ENCODE data around the gene SRRM4. TPM values are rescaled to one million over a fixed set of nuclear protein-coding genes. Genes with fewer than 3 reads are reported as not detected.
A peak's percentile ranks its signal among the peaks of the same experiment; 100 is the strongest.
"Not testable (repeated sequence)": the region's sequence is repeated elsewhere in the genome, so short reads cannot be mapped to it uniquely, and the experiment has no call there.

Gene SRRM4
- total and polyA plus RNA-seq, 4 donors, result 3.8 to 22.6 (median 13.9) TPM

DNA sequence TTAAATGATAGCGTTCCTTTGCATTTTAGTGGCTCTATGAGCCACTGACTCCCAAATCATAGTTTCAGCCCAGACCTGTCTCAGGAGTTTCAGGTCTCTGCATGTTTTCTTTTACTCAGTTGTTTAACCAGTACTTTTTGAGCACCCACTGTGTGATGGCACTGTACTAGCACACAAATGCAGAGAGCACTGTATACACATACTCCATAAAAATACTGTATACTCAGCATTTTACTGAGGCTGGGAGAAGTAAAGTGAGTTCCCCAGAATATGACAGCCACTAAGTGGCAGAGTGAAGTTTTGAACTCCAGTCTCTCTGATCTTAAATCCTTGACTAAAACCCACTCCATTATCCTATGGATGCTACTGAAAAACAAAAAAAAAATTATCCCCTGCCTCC, 121.4 kb downstream of the SRRM4 start:
- 67% methylated on average over 1 of the region's 1 CpG for WGBS (ENCODE audit: insufficient coverage)
- no peak overlapping the region for H3K4me3 ChIP-seq (ENCODE audit: low read depth, low read length)
- no peaks in the 10 kb centered on the region for H3K27me3 ChIP-seq (ENCODE audit: control insufficient read depth, insufficient read depth, low read length)
- H3K4me1 ChIP-seq (ENCODE audit: control insufficient read depth, insufficient read depth, low read length), result peaks cover 3% of the 10 kb centered on the region
- no peak for DNase-seq (ENCODE audit: low read depth in 4 of 6, low spot score in 6 of 6)
- no peak overlapping the region for H3K27ac ChIP-seq (ENCODE audit: low read depth, low read length)
- no peaks in the 10 kb centered on the region for H3K36me3 ChIP-seq (ENCODE audit: control insufficient read depth, insufficient read depth, low read length)
- no peaks in the 10 kb centered on the region for H3K9me3 ChIP-seq (ENCODE audit: control insufficient read depth, insufficient read depth, low read length)

DNA sequence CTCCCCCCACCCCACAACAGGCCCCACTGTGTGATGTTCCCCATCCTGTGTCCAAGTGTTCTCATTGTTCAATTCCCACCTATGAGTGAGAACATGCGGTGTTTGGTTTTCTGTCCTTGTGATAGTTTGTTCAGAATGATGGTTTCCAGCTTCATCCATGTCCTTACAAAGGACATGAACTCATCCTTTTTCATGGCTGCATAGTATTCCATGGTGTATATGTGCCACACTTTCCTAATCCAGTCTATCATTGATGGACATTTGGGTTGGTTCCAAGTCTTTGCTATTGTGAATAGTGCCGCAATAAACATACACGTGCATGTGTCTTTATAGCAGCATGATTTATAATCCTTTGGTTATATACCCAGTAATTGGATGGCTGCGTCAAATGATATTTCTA, 123.6 kb downstream of the SRRM4 start:
- not testable (repeated sequence) for DNase-seq (ENCODE audit: low read depth in 4 of 6, low spot score in 6 of 6); H3K4me1 ChIP-seq (ENCODE audit: control insufficient read depth, insufficient read depth, low read length); H3K4me3 ChIP-seq (ENCODE audit: low read depth, low read length); H3K9me3 ChIP-seq (ENCODE audit: control insufficient read depth, insufficient read depth, low read length); H3K27me3 ChIP-seq (ENCODE audit: control insufficient read depth, insufficient read depth, low read length); H3K36me3 ChIP-seq (ENCODE audit: control insufficient read depth, insufficient read depth, low read length); H3K27ac ChIP-seq (ENCODE audit: low read depth, low read length)
- no CpG with 5 or more reads among the region's 4 CpGs for WGBS (ENCODE audit: insufficient coverage)

DNA sequence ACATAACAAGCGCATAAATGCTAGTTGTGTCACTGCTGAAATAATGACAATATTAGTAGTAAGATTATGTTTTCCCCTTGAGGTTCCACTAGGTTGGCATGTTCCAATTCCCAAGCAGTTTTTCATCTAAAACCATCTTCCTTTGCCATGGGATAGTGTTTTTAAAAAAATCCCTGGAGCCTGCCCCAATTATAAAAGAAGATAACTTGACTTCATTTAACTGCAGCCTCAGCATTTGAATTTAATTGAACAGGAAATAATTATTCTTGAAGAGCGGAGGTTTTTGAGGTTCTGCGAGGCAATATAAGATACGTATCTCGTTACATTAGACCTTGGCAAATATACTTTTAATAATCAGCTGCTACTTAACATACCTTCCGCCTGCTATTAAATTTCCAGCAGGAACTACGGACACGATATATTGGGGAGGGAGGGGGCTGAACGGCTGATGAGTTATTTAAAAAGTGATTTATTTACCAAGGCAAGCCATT, 132.2 kb downstream of the SRRM4 start:
- Histone ChIP-seq H3K36me3 (ENCODE audit: control insufficient read depth, insufficient read depth, low read length) (peaks cover 5% of the 10 kb centered on the region), H3K27ac (ENCODE audit: low read depth, low read length) (no peak overlapping the region), H3K4me1 (ENCODE audit: control insufficient read depth, insufficient read depth, low read length) (no peaks in the 10 kb centered on the region), H3K9me3 (ENCODE audit: control insufficient read depth, insufficient read depth, low read length) (no peaks in the 10 kb centered on the region), H3K4me3 (ENCODE audit: low read depth, low read length) (no peak overlapping the region), H3K27me3 (ENCODE audit: control insufficient read depth, insufficient read depth, low read length) (no peaks in the 10 kb centered on the region)
- DNase-seq (ENCODE audit: low read depth in 4 of 6, low spot score in 6 of 6), result peak in 1 of 6 donors; percentile 65
- no CpG with 5 or more reads among the region's 9 CpGs for WGBS (ENCODE audit: insufficient coverage)

DNA sequence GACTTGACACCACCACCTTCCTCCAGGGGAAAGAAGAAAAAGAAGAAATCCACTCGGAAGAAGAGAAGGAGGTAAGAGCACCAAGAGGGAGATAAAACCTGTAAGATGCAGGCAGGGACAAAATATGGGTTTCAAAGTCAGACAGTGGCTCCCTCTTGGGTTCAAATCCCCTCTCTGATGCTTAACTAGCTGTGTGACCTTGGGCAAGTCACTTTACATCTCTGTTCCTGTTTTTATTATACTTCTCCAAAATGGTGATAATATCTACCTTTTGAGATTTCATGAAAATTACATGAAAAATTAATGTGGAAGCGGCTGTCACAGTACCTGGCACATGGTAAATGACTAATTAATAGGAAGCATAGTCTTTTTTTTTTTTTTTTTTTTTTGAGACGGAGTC, 133.0 kb downstream of the SRRM4 start:
- DNase-seq (ENCODE audit: low read depth in 4 of 6, low spot score in 6 of 6), result no peak
- WGBS (ENCODE audit: insufficient coverage), result no CpG with 5 or more reads among the region's 3 CpGs
- no peaks in the 10 kb centered on the region for H3K4me1 ChIP-seq (ENCODE audit: control insufficient read depth, insufficient read depth, low read length)
- no peak overlapping the region for H3K27ac ChIP-seq (ENCODE audit: low read depth, low read length)
- H3K9me3 ChIP-seq (ENCODE audit: control insufficient read depth, insufficient read depth, low read length), result no peaks in the 10 kb centered on the region
- peaks cover 5% of the 10 kb centered on the region for H3K36me3 ChIP-seq (ENCODE audit: control insufficient read depth, insufficient read depth, low read length)
- no peak overlapping the region for H3K4me3 ChIP-seq (ENCODE audit: low read depth, low read length)
- no peaks in the 10 kb centered on the region for H3K27me3 ChIP-seq (ENCODE audit: control insufficient read depth, insufficient read depth, low read length)

DNA sequence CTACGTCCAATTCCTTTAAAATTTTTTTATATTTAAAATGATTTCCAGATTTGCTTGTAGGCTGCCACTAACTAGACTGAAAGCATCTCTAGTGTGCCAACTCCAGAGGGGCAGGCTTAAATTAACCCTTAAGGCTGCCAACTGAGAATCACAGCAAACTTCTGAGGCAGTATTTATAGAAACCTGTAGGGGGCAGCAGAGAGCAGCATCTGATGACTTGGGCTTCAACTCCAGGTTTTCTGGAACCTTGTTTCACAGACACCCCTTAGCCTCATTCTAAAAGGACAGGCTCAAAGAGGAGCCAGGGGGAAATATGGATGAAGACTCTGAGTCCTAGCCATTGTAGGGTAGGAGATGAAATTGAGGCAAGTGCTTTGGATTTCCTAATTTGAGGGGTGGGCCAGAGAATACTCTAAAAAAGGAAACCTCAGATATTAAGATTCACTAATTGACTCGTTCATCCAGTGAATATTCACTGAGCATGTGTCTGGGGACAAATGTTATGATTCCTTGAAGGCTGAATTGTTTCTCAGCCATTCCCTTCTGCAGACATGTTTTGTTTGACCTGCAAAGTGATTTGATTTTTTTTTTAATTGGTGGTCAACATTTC, 134.1 kb downstream of the SRRM4 start:
- no peaks in the 10 kb centered on the region for H3K9me3 ChIP-seq (ENCODE audit: control insufficient read depth, insufficient read depth, low read length)
- no peak overlapping the region for H3K4me3 ChIP-seq (ENCODE audit: low read depth, low read length)
- no peak overlapping the region for H3K27ac ChIP-seq (ENCODE audit: low read depth, low read length)
- H3K27me3 ChIP-seq (ENCODE audit: control insufficient read depth, insufficient read depth, low read length), result no peaks in the 10 kb centered on the region
- H3K36me3 ChIP-seq (ENCODE audit: control insufficient read depth, insufficient read depth, low read length), result peaks cover 7% of the 10 kb centered on the region
- H3K4me1 ChIP-seq (ENCODE audit: control insufficient read depth, insufficient read depth, low read length), result no peaks in the 10 kb centered on the region
- no CpG with 5 or more reads among the region's 2 CpGs for WGBS (ENCODE audit: insufficient coverage)
- DNase-seq (ENCODE audit: low read depth in 4 of 6, low spot score in 6 of 6), result peak; percentile 43 to 91 (median 58)

DNA sequence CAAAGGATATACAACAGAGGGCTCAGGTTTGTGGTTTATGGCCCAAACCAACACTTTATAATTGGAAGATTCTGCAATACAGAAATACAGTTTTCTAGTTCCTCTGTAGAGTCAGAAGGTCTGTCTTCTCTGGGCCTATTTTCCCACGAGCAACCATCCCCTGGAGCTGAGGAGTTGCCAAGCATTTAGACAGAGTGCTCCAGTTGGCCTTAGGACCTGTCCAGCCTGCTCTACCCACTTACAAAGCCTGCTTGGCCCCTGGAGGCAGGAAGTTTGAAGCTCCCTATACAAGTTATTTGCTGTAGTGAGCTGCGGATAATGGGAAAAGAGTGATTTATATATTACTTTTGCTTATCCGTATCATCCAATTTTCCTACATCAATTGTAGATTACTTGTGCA, 136.6 kb downstream of the SRRM4 start:
- H3K27me3 ChIP-seq (ENCODE audit: control insufficient read depth, insufficient read depth, low read length), result no peaks in the 10 kb centered on the region
- H3K9me3 ChIP-seq (ENCODE audit: control insufficient read depth, insufficient read depth, low read length), result no peaks in the 10 kb centered on the region
- DNase-seq (ENCODE audit: low read depth in 4 of 6, low spot score in 6 of 6), result peak in 1 of 6 donors; percentile 16
- H3K4me3 ChIP-seq (ENCODE audit: low read depth, low read length), result no peak overlapping the region
- H3K36me3 ChIP-seq (ENCODE audit: control insufficient read depth, insufficient read depth, low read length), result peaks cover 7% of the 10 kb centered on the region
- H3K4me1 ChIP-seq (ENCODE audit: control insufficient read depth, insufficient read depth, low read length), result no peaks in the 10 kb centered on the region
- no peak overlapping the region for H3K27ac ChIP-seq (ENCODE audit: low read depth, low read length)
- WGBS (ENCODE audit: insufficient coverage), result no CpG with 5 or more reads among the region's 3 CpGs

DNA sequence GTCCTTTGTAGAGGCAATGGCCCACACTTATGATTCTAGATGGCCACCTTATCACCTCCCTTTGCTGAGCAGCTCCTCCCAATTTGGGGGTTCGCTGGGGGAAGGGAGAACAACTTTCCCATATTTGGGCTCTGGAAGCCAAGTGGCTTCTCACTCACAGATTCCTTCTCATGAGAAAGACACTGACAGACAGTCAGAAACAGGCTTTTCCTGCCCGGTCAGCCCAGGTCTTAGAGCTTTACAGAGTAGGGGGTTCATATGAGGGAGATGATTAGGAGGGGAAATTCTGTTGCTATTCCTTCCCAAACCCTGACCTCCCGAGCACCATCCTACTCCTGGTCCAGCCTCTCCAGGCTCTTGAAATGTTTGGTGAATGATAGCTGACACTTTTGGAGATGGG, 137.3 kb downstream of the SRRM4 start:
- H3K9me3 ChIP-seq (ENCODE audit: control insufficient read depth, insufficient read depth, low read length), result no peaks in the 10 kb centered on the region
- H3K4me1 ChIP-seq (ENCODE audit: control insufficient read depth, insufficient read depth, low read length), result peaks cover 4% of the 10 kb centered on the region
- no peak overlapping the region for H3K4me3 ChIP-seq (ENCODE audit: low read depth, low read length)
- WGBS (ENCODE audit: insufficient coverage), result 100% methylated on average over 1 of the region's 3 CpGs
- H3K27me3 ChIP-seq (ENCODE audit: control insufficient read depth, insufficient read depth, low read length), result no peaks in the 10 kb centered on the region
- H3K36me3 ChIP-seq (ENCODE audit: control insufficient read depth, insufficient read depth, low read length), result peaks cover 7% of the 10 kb centered on the region
- DNase-seq (ENCODE audit: low read depth in 4 of 6, low spot score in 6 of 6), result no peak
- H3K27ac ChIP-seq (ENCODE audit: low read depth, low read length), result no peak overlapping the region

DNA sequence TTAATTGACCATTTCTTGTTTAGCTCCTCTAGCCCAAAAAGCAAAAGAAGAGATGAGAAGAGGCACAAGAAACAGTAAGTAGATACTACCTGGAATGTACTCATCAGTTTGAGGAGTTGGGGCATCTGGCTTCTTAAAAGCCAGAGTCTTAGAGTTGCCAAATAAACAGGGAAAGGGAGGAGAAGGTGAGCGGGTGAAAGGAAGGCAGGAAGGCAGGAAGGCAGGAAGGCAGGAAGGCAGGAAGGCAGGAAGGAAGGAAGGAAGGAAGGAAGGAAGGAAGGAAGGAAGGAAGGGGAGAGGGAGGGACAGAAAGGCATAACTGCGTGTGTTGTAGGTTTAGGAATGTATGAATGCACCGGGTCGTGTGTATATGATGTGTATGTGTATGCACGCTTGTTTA, 140.7 kb downstream of the SRRM4 start:
- 79% methylated on average over 2 of the region's 5 CpGs for WGBS (ENCODE audit: insufficient coverage)
- Histone ChIP-seq H3K27ac (ENCODE audit: low read depth, low read length) (no peak overlapping the region), H3K27me3 (ENCODE audit: control insufficient read depth, insufficient read depth, low read length) (no peaks in the 10 kb centered on the region), H3K9me3 (ENCODE audit: control insufficient read depth, insufficient read depth, low read length) (no peaks in the 10 kb centered on the region), H3K36me3 (ENCODE audit: control insufficient read depth, insufficient read depth, low read length) (peaks cover 15% of the 10 kb centered on the region), H3K4me1 (ENCODE audit: control insufficient read depth, insufficient read depth, low read length) (peaks cover 4% of the 10 kb centered on the region), H3K4me3 (ENCODE audit: low read depth, low read length) (no peak overlapping the region)
- no peak for DNase-seq (ENCODE audit: low read depth in 4 of 6, low spot score in 6 of 6)

DNA sequence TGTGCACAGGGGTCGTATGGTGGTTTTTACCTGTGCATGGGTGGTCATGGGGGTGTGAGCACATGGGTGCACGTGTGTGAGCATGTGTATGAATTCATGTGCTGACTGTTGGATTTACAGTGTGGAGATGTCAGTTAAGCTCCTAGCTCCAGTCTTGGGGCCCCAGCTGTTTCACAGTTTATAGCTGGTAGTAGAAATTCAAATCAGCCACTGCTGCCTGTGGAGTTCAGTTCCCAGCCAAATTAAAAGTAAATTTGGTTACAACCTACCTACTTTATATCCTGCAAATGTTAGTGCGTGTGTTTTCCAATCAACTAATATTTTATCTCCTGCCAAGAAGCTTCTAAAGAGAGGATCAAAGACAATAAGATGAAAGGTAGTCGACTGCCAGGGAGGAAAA, 141.4 kb downstream of the SRRM4 start:
- DNase-seq (ENCODE audit: low read depth in 4 of 6, low spot score in 6 of 6), result peak in 1 of 6 donors; percentile 59
- Histone ChIP-seq H3K36me3 (ENCODE audit: control insufficient read depth, insufficient read depth, low read length) (peaks cover 10% of the 10 kb centered on the region), H3K4me1 (ENCODE audit: control insufficient read depth, insufficient read depth, low read length) (peaks cover 4% of the 10 kb centered on the region), H3K27ac (ENCODE audit: low read depth, low read length) (no peak overlapping the region), H3K9me3 (ENCODE audit: control insufficient read depth, insufficient read depth, low read length) (no peaks in the 10 kb centered on the region), H3K4me3 (ENCODE audit: low read depth, low read length) (no peak overlapping the region), H3K27me3 (ENCODE audit: control insufficient read depth, insufficient read depth, low read length) (no peaks in the 10 kb centered on the region)
- WGBS (ENCODE audit: insufficient coverage), result 61% methylated on average over 3 of the region's 4 CpGs

DNA sequence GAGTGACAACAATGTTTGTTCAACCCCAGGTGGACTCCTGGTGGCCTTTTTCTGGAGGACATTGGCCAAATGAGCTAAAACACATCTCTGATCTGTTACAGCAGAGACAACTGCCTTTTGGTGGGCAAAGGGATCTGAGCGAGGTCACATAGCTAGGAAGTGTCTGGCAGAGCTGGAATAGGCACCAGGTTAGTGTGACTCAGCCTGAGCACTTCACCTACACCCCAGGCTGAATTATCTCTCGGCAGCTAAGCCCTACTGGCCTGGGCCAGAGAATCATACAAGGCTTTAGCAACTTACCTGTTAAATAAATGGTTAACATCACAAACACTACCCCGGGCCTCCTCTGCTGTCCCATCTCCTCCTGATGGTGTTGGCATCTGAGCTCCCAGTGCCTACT, 147.2 kb downstream of the SRRM4 start:
- DNase-seq (ENCODE audit: low read depth in 4 of 6, low spot score in 6 of 6), result no peak
- Histone ChIP-seq H3K9me3 (ENCODE audit: control insufficient read depth, insufficient read depth, low read length) (peaks cover 8% of the 10 kb centered on the region), H3K4me1 (ENCODE audit: control insufficient read depth, insufficient read depth, low read length) (no peaks in the 10 kb centered on the region), H3K27ac (ENCODE audit: low read depth, low read length) (no peak overlapping the region), H3K36me3 (ENCODE audit: control insufficient read depth, insufficient read depth, low read length) (peaks cover 12% of the 10 kb centered on the region), H3K27me3 (ENCODE audit: control insufficient read depth, insufficient read depth, low read length) (no peaks in the 10 kb centered on the region), H3K4me3 (ENCODE audit: low read depth, low read length) (no peak overlapping the region)
- 96% methylated on average over 3 of the region's 3 CpGs for WGBS (ENCODE audit: insufficient coverage)
